ENCODE data around the gene FAM174B.

- TF ChIP-seq POLR2AphosphoS5 (IDR thresholded peaks at IDR 0.05) = no peak
- TF ChIP-seq POLR2A (IDR thresholded peaks at IDR 0.05) = no peak
- TF ChIP-seq, protein P1, sequence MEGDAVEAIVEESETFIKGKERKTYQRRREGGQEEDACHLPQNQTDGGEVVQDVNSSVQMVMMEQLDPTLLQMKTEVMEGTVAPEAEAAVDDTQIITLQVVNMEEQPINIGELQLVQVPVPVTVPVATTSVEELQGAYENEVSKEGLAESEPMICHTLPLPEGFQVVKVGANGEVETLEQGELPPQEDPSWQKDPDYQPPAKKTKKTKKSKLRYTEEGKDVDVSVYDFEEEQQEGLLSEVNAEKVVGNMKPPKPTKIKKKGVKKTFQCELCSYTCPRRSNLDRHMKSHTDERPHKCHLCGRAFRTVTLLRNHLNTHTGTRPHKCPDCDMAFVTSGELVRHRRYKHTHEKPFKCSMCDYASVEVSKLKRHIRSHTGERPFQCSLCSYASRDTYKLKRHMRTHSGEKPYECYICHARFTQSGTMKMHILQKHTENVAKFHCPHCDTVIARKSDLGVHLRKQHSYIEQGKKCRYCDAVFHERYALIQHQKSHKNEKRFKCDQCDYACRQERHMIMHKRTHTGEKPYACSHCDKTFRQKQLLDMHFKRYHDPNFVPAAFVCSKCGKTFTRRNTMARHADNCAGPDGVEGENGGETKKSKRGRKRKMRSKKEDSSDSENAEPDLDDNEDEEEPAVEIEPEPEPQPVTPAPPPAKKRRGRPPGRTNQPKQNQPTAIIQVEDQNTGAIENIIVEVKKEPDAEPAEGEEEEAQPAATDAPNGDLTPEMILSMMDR (IDR thresholded peaks at IDR 0.05) = no peak
- TF ChIP-seq EP300 (IDR thresholded peaks at IDR 0.05; ENCODE audit: low read depth) = no peak
These were observed 5.3 kb downstream of the FAM174B start for GRCh38 chr15:92650256-92650655.
